ENCODE measurements around the gene DMD.

DMD gene

DNA sequence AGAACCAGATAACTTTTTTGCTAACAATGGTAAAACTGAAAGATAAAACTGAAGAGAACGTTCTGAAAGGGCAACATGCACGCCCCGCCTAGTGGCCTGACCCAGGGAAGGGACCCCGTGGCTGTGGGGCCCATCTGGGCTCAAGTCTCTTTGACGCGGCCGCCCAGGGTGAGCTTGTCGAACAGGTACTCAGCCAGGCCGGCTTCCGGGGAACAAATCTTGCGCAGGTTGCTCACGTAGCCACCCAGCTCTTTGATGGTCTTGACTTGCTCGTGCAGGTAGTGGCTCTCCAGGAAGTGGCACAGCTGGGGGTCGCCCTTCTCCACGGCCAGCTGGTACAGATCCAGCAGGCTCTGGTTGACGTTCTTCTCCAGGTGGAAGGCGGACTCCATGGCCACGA lies 2140.1 kb downstream of the DMD start:
- no peak for DNase-seq (ENCODE audit: low read depth)
- no peak overlapping the region for H3K4me3 ChIP-seq (ENCODE audit: low read depth, low read length)
- TF ChIP-seq, protein P1, sequence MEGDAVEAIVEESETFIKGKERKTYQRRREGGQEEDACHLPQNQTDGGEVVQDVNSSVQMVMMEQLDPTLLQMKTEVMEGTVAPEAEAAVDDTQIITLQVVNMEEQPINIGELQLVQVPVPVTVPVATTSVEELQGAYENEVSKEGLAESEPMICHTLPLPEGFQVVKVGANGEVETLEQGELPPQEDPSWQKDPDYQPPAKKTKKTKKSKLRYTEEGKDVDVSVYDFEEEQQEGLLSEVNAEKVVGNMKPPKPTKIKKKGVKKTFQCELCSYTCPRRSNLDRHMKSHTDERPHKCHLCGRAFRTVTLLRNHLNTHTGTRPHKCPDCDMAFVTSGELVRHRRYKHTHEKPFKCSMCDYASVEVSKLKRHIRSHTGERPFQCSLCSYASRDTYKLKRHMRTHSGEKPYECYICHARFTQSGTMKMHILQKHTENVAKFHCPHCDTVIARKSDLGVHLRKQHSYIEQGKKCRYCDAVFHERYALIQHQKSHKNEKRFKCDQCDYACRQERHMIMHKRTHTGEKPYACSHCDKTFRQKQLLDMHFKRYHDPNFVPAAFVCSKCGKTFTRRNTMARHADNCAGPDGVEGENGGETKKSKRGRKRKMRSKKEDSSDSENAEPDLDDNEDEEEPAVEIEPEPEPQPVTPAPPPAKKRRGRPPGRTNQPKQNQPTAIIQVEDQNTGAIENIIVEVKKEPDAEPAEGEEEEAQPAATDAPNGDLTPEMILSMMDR (IDR thresholded peaks at IDR 0.05; ENCODE audit: low read depth, low read length, missing control alignments), result no peak

GRCh38 chrX:31070057-31070468 lies 2141.3 kb downstream of the DMD start:
- no peak for DNase-seq (ENCODE audit: low read depth)
- H3K4me3 ChIP-seq (ENCODE audit: low read depth, low read length), result no peak overlapping the region
- TF ChIP-seq, protein P1 (IDR thresholded peaks at IDR 0.05; ENCODE audit: low read depth, low read length, missing control alignments), result no peak

Data from GM12864 (cell line).